H9 (cell line): ENCODE measurements around the gene SYS1. TPM values are rescaled to one million over a fixed set of nuclear protein-coding genes. Genes with fewer than 3 reads are reported as not detected.

Experiments used
- DNase-seq: peaks from one replicate; pipeline ENCODE4 v3.0.0-alpha.2; 2017
- H2AFZ ChIP-seq: one replicate; pipeline ENCODE4 v1.6.1; 2013; ENCODE audit warnings: mild to moderate bottlenecking, low read length, control low read depth, moderate library complexity
- H2AK5ac ChIP-seq: 2 replicates; pipeline ENCODE4 v1.6.1; 2013; ENCODE audit warnings: low read length, control low read depth, mixed read lengths; ENCODE audit not compliant: insufficient read length
- H2BK120ac ChIP-seq: one replicate; pipeline ENCODE4 v1.6.1; 2013; ENCODE audit warnings: low read depth, mild to moderate bottlenecking, low read length, control low read depth, inconsistent platforms; ENCODE audit not compliant: poor library complexity, severe bottlenecking
- H2BK12ac ChIP-seq: 2 replicates; pipeline ENCODE4 v1.6.1; 2013; ENCODE audit warnings: low read length, control low read depth, mixed read lengths, low read depth; ENCODE audit not compliant: insufficient read length
- H2BK15ac ChIP-seq: 2 replicates; pipeline ENCODE4 v1.6.1; 2013; ENCODE audit warnings: low read depth, low read length, control low read depth
- H2BK20ac ChIP-seq: one replicate; pipeline ENCODE4 v1.6.1; 2013; ENCODE audit warnings: low read depth, mild to moderate bottlenecking, low read length, control low read depth, inconsistent platforms; ENCODE audit not compliant: poor library complexity, severe bottlenecking
- H2BK5ac ChIP-seq: 2 replicates; pipeline ENCODE4 v1.6.1; 2013; ENCODE audit warnings: low read length, control low read depth, mixed read lengths; ENCODE audit not compliant: insufficient read length
- H3K14ac ChIP-seq: 2 replicates; pipeline ENCODE4 v1.6.1; 2013; ENCODE audit warnings: low read length, control low read depth; ENCODE audit not compliant: insufficient read depth
- H3K18ac ChIP-seq: 2 replicates; pipeline ENCODE4 v1.6.1; 2013; ENCODE audit warnings: low read depth, mild to moderate bottlenecking, mixed read lengths, low read length, control low read depth; ENCODE audit not compliant: insufficient read length
- H3K23ac ChIP-seq: 2 replicates; pipeline ENCODE4 v1.6.1; 2013; ENCODE audit warnings: low read length, control low read depth, mixed read lengths, low read depth; ENCODE audit not compliant: insufficient read length
- H3K23me2 ChIP-seq: 2 replicates; pipeline ENCODE4 v1.6.1; 2013; ENCODE audit warnings: low read depth, mild to moderate bottlenecking, mixed read lengths, low read length, control low read depth; ENCODE audit not compliant: insufficient read length, poor library complexity, severe bottlenecking
- H3K27ac ChIP-seq: 2 replicates; pipeline ENCODE4 v1.5.1; 2013; ENCODE audit warnings: low read length, control low read depth, mixed read lengths, low read depth; ENCODE audit not compliant: insufficient read length
- H3K27me3 ChIP-seq: 2 replicates; pipeline ENCODE4 v1.6.1; 2013; ENCODE audit warnings: low read length, control low read depth, inconsistent platforms; ENCODE audit not compliant: insufficient read depth
- H3K4ac ChIP-seq: 2 replicates; pipeline ENCODE4 v1.6.1; 2013; ENCODE audit warnings: low read depth, mild to moderate bottlenecking, control low read depth, inconsistent platforms, low read length, moderate library complexity
- H3K4me1 ChIP-seq: 2 replicates; pipeline ENCODE4 v1.6.1; 2013; ENCODE audit warnings: low read length, control low read depth, inconsistent platforms; ENCODE audit not compliant: insufficient read depth
- H3K4me2 ChIP-seq: 2 replicates; pipeline ENCODE4 v1.6.1; 2013; ENCODE audit warnings: low read length, control low read depth, mixed read lengths; ENCODE audit not compliant: insufficient read length, insufficient read depth
- H3K56ac ChIP-seq: 2 replicates; pipeline ENCODE4 v1.6.1; 2013; ENCODE audit warnings: low read depth, mild to moderate bottlenecking, mixed read lengths, low read length, control low read depth; ENCODE audit not compliant: insufficient read length
- H3K79me1 ChIP-seq: 2 replicates; pipeline ENCODE4 v1.6.1; 2013; ENCODE audit warnings: low read depth, mild to moderate bottlenecking, moderate library complexity, low read length, control low read depth, inconsistent platforms; ENCODE audit not compliant: insufficient read depth, poor library complexity, severe bottlenecking
- H3K79me2 ChIP-seq: 2 replicates; pipeline ENCODE4 v1.6.1; 2013; ENCODE audit warnings: low read length, control low read depth, inconsistent platforms; ENCODE audit not compliant: insufficient read depth
- H3K9ac ChIP-seq: 2 replicates; pipeline ENCODE4 v1.6.1; 2013; ENCODE audit warnings: low read length, control low read depth, mixed read lengths; ENCODE audit not compliant: insufficient read length; ENCODE audit errors: extremely low read depth
- H3K9me3 ChIP-seq: one replicate; pipeline ENCODE4 v1.6.1; 2013; ENCODE audit warnings: low read depth, low read length, inconsistent platforms; ENCODE audit not compliant: control insufficient read depth
- H3T11ph ChIP-seq: one replicate; pipeline ENCODE4 v1.6.1; 2013; ENCODE audit warnings: mild to moderate bottlenecking, low read length, control low read depth, inconsistent platforms
- H4K20me1 ChIP-seq: one replicate; pipeline ENCODE4 v1.6.1; 2013; ENCODE audit not compliant: control insufficient read depth, insufficient read length, insufficient read depth
- H4K5ac ChIP-seq: 2 replicates; pipeline ENCODE4 v1.6.1; 2013; ENCODE audit warnings: low read depth, mild to moderate bottlenecking, mixed read lengths, low read length, control low read depth; ENCODE audit not compliant: insufficient read length
- H4K8ac ChIP-seq: replicated peaks from 2 replicates; pipeline ENCODE4 v1.6.1; 2013; ENCODE audit warnings: low read length, control low read depth, mixed read lengths, low read depth; ENCODE audit not compliant: insufficient read length
- H4K91ac ChIP-seq: 2 replicates; pipeline ENCODE4 v1.6.1; 2013; ENCODE audit warnings: low read depth, mild to moderate bottlenecking, moderate library complexity, mixed read lengths, low read length, control low read depth; ENCODE audit not compliant: insufficient read length
- H3K27ac Mint-ChIP-seq, 3 experiments: 2 replicates in 2 of 3; 3 replicates in 1 of 3; pipeline ENCODE4 v1.8.0; 2020 to 2021; ENCODE audit warnings: mixed read lengths in 3 of 3, mild to moderate bottlenecking in 1 of 3, moderate library complexity in 1 of 3
- H3K27me3 Mint-ChIP-seq: 2 replicates; pipeline ENCODE4 v1.8.0; 2021; ENCODE audit warnings: low read depth, mild to moderate bottlenecking, moderate library complexity, mixed read lengths
- H3K36me3 Mint-ChIP-seq, 3 experiments: 2 replicates in 2 of 3; 3 replicates in 1 of 3; pipeline ENCODE4 v1.8.0; 2020 to 2021; ENCODE audit warnings: low read depth in 3 of 3, mixed read lengths in 3 of 3; ENCODE audit not compliant: insufficient read depth in 1 of 3
- H3K4me1 Mint-ChIP-seq, 2 experiments: 2 replicates each; pipeline ENCODE4 v1.8.0; 2020; ENCODE audit warnings: mixed read lengths in 2 of 2
- H3K4me3 Mint-ChIP-seq, 2 experiments: 2 replicates in 1 of 2; 3 replicates in 1 of 2; pipeline ENCODE4 v1.8.0; 2020 to 2021; ENCODE audit warnings: mild to moderate bottlenecking in 2 of 2, mixed read lengths in 2 of 2, moderate library complexity in 1 of 2
- H3K9me3 Mint-ChIP-seq, 2 experiments: 2 replicates in 1 of 2; 3 replicates in 1 of 2; pipeline ENCODE4 v1.8.0; 2020; ENCODE audit warnings: mild to moderate bottlenecking in 2 of 2, mixed read lengths in 2 of 2, moderate library complexity in 1 of 2
- WGBS: extraction: QIAGEN DNeasy Blood & Tissue Kit; methylation state at CpG from one replicate; pipeline ENCODE4 v1.1.7; 2013; ENCODE audit warnings: missing lambda C conversion rate, low lambda C conversion rate, mixed read lengths; ENCODE audit not compliant: insufficient read length; ENCODE audit errors: extremely low coverage; 5-methylcytosine and 5-hydroxymethylcytosine counted together
- total RNA-seq: library from RNA; stranded (reverse); gene quantifications from 2 replicates; pipeline ENCODE4 v1.2.1, GENCODE V29; 2021
- TF ChIP-seq, protein P1 (sequence below): fragments of 200-600 bp; sonication (generic); conservative IDR thresholded peaks from 3 replicates; pipeline ENCODE4 v1.8.0; 2021; ENCODE audit warnings: antibody characterized with exemption, mild to moderate bottlenecking

The SYS1 gene
- total RNA-seq, 1 experiment from 2014 or later: 21.0 TPM

DNA sequence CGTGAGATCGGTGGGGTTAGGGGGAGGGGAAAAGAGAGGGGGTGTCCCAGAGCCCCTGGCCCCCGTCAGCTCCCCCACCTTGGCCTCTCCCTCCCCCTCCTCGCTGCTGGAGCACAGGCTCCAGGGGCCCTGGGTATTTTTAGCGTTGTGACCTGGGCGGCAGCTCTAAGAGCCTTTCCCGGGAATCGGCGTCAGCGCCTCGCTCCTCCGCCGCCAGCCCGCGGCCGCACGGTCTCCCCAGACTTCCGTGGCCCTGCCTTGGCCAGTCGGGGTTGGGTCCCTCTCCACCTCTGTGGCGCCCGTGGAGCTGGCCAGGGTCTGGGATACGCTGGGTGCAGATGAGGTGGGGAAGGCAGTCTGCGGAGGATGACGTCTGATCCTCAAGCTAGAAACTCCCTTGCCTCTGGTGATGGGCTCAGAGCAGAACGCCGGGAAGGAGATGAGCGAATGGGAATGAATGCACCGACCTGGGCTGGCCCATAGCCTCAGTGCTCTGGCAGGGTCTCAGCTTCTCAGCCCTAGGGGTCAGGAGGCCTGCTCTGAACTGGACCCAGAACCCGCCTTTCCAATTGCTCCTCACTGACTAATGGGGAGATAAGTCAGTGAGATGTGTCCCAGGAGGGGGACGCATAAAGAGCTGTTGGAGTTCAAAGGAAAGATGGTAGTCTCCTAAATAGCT is 44.2 kb downstream of the SYS1 start:
- no peaks in the 10 kb centered on the region for H3K79me2 ChIP-seq
- peak; percentile 52 for DNase-seq
- TF ChIP-seq, protein P1, sequence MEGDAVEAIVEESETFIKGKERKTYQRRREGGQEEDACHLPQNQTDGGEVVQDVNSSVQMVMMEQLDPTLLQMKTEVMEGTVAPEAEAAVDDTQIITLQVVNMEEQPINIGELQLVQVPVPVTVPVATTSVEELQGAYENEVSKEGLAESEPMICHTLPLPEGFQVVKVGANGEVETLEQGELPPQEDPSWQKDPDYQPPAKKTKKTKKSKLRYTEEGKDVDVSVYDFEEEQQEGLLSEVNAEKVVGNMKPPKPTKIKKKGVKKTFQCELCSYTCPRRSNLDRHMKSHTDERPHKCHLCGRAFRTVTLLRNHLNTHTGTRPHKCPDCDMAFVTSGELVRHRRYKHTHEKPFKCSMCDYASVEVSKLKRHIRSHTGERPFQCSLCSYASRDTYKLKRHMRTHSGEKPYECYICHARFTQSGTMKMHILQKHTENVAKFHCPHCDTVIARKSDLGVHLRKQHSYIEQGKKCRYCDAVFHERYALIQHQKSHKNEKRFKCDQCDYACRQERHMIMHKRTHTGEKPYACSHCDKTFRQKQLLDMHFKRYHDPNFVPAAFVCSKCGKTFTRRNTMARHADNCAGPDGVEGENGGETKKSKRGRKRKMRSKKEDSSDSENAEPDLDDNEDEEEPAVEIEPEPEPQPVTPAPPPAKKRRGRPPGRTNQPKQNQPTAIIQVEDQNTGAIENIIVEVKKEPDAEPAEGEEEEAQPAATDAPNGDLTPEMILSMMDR: no peak

More for the DNA sequence above, 44.2 kb downstream of the SYS1 start:
- peaks cover 21% of the 10 kb centered on the region for H3K23me2 ChIP-seq
- no peak overlapping the region for H4K5ac ChIP-seq
- no peak overlapping the region for H2AK5ac ChIP-seq
- H3K79me1 ChIP-seq: no peaks in the 10 kb centered on the region
- no peak overlapping the region for H3K56ac ChIP-seq
- peaks cover 36% of the 10 kb centered on the region for H3K27me3 Mint-ChIP-seq
- H3K4ac ChIP-seq: no peak overlapping the region
- H3K4me2 ChIP-seq: peak overlapping the region; percentile 97
- peak overlapping the region; percentile 95 for H3K18ac ChIP-seq
- H3K27me3 ChIP-seq: peaks cover 4% of the 10 kb centered on the region; the same call in 1 of the 2 replicates
- no peak overlapping the region for H3K23ac ChIP-seq
- WGBS: no CpG with 5 or more reads among the region's 30 CpGs
- no peak overlapping the region for H4K91ac ChIP-seq
- H3K27ac ChIP-seq: no peak overlapping the region
- peak overlapping the region; percentile 90 for H3K9ac ChIP-seq
- peak overlapping the region; percentile 88 to 92 for H3K4me3 Mint-ChIP-seq
- peak overlapping the region; percentile 96 for H3K14ac ChIP-seq
- peak overlapping the region in 1 of 3 experiments; percentile 40; a peak in 1 of 7 replicates for H3K27ac Mint-ChIP-seq
- H2BK12ac ChIP-seq: no peak overlapping the region
- H3T11ph ChIP-seq: no peak overlapping the region
- H4K20me1 ChIP-seq: no peaks in the 10 kb centered on the region
- 0 out of 5 replicates have a peak, but pooled peaks cover 0 to 2% of the 10 kb centered on the region in 2 experiments for H3K9me3 Mint-ChIP-seq
- no peak overlapping the region for H2AFZ ChIP-seq
- peaks cover 3% of the 10 kb centered on the region; the same call in 1 of the 2 replicates for H3K4me1 ChIP-seq
- H3K4me1 Mint-ChIP-seq: peaks cover 12 to 15% of the 10 kb centered on the region in 2 experiments
- H4K8ac ChIP-seq: no peak overlapping the region
- H2BK20ac ChIP-seq: no peak overlapping the region
- H2BK15ac ChIP-seq: no peak overlapping the region
- H3K36me3 Mint-ChIP-seq: peaks cover 9 to 22% (median 16%) of the 10 kb centered on the region in 3 experiments; a peak in 6 of 7 replicates
- H2BK5ac ChIP-seq: no peak overlapping the region
- H3K9me3 ChIP-seq: no peaks in the 10 kb centered on the region
- no peak overlapping the region for H2BK120ac ChIP-seq
